Left ventricle myocardium superior (tissue), 1 donor: Measurements from ENCODE around the gene RRP1B. TPM values are rescaled to one million over a fixed set of nuclear protein-coding genes. Genes with fewer than 3 reads are reported as not detected.
"Not testable (repeated sequence)": the region's sequence is repeated elsewhere in the genome, so short reads cannot be mapped to it uniquely, and the experiment has no call there.

ENCODE experiments used
- ATAC-seq: fragments of 200-7000 bp; cut with Tn5 transposase; one replicate; pipeline ENCODE4 v1.9.1; 2020; ENCODE audit warnings: mild to moderate bottlenecking, moderate library complexity
- DNase-seq: peaks from one replicate; pipeline ENCODE4 v3.0.0-alpha.2; 2020
- intact Hi-C: fragments of 100-400 bp; cut with micrococcal nuclease; formaldehyde crosslinking; loops from one replicate; pipeline ENCODE4 v1.11.0; 2022
- total RNA-seq: library from RNA; stranded (reverse); fragmentation: NEBNext Ultra II Directional; extraction: Animal tissue kit (Norgen Biotek cat#: 25700); gene quantifications from one replicate; pipeline ENCODE4 v1.2.1, GENCODE V29; 2021
- donor health status: DM: no; HTN: yes; CAD: no; lungs with severe emphysema.

The RRP1B gene
- total RNA-seq, 1 donor from 2014 or later, result 9.9 TPM

- DNase-seq (no peak), ATAC-seq (no peak)
- intact Hi-C loops, result no loop called here
Observed at GRCh38 chr21:43693981-43694380, 34.6 kb downstream of the RRP1B start.

DNA sequence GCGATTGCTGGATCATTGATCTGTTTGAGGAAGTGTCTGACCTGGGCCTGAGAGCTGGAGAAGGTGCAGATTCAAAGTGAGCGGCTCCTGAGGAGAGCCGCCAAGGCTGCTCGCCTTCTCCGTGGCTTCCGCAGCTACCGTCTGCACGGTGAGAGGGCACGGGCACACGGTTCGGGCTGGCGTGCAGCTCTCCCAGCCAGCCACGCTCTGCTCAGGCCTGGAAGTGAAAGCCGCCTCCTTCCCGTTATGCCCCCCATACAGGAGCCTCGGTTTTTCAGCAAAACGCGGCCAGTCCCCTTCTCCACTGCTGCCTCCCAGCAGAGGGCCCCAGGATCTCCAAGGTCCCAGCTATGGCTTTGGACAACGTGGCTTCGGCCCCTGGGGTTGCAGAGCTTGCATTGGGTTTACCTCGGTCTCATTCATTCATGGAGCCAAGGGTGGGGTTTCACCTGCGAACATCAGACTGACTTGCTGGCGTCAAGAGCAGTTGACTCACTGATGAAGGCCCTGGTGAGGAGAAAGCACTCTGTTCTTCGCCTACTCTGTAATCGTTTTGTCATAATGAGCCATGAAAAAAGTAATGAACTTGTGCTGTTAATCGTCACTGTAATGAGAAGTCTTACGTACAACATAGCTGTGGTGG, 35.2 kb downstream of the RRP1B start:
- no peak for DNase-seq
- intact Hi-C loops, result no loop called here
- no peak for ATAC-seq

- no peak for ATAC-seq
- intact Hi-C loops, result no loop called here
Observed at GRCh38 chr21:43696214-43696613, 36.9 kb downstream of the RRP1B start.

DNA sequence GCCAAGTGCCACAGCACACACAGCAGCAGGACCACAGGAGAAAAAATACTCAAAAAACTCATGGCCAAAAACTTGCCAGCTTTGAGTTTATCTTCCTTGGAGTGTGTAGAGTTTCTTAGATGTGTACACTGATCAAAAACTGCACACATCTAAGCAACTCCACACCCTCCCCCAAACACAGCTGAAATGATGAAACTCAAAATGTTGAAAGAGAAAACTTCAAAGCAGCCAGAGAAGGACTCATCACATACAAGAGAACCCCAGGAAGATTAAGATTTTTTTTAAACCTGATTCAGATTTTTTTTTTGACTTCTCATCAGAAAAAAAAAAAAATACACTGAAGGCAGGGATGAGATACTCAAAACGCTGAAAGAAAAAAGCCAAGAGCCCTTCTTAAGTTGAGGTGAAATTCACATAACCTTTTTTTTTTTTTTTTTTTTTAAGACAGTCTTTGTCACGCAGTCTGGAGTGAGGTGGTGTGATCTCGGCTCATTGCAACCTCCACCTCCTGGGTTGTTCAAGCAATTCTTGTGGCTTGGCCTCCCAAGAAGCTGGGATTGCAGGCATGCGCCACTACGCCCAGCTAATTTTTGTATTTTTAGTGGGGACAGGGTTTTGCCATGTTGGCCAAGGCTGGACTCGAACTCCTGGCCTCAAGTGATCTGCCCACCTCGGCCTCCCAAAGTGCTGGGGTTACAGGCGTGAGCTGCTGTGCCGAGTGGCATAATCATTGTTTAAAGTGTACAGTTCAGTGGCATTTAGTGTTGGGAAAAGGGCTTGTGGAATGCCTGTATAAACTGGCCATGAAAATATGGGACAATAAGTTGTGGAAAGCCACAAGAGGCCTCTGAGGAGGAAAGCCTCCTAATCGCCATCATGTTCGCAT, 38.6 kb downstream of the RRP1B start:
- DNase-seq, result no peak
- ATAC-seq, result no peak
- intact Hi-C loops, result no loop called here

More at GRCh38 chr21:43696214-43696613, 36.9 kb downstream of the RRP1B start:
- no peak for DNase-seq

GRCh38 chr21:43699492-43699777, 40.1 kb downstream of the RRP1B start:
- ATAC-seq, DNase-seq, intact Hi-C loops: not testable (repeated sequence)

DNA sequence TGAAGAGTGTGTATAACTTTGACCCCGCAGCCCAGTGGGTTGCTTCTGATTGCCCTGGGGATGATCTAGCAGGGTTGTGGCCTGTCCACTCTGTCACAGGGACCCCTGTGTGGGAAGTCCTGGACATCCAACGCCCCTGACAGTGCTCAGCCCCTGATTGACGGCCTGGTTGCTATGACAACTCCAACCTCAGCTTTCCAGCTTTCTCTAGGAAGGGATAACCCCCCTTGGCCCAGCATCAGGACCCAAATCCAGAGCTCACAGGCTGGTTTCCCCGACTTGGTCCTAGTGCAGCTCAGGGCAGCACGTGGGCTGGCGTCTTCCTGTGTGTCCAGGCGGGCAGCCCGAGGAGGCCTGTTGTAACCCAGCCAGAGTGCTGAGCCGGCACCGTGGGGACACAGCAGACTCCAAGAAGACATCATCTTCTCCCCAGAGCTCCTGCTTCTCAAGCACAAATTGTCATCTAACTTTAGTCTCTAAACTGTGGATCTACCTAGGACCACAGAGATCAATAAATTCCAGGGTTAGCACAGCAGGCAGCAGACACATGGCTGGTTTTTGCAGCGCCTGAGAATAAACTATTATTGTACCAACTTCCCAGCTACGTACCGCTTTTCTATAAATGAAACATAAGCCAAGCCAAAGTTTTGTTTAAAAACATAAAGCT, 40.7 kb downstream of the RRP1B start:
- ATAC-seq, result no peak
- intact Hi-C loops, result no loop called here

DNA sequence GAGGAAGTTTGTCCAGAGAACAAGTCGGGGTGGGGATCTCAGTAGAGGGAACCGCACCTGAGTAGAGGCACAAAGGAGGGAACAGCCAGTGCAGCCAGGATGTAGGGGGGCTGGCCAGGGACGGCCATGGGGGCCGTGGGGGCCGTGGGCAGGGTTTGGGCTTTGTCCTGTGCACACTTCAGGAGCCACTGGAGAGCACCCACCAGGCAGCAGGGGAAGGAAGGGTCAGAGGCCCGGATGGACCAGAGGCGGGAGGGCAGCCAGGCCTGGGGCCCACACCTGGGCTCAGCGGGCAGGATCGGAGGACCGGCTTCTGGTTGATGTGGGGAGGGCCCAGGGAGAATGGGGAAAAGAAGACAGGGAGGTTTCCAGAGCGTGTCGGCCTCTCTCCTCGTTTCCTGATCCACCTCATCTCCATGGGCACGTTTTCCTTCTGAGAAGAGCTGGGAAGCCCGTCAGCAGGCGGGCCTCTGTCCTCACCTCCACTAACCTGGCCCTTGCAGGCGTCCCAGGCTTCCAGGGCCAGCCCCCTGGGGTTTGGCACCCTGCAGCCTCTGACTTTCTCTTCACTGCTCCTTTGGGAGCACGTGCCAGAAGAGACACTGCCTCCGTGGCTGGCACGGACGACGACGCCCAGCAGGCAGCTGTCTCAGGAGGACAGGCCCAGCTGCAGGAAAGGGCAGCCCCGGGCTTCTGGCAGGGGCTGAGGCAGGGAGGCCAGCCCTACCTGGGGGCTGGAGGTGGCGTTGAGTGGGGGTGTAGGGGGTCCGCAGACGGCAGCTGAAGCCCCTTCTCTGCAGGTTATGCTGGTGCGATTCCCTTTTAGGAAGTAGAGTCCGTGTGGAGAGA, 42.8 kb downstream of the RRP1B start:
- no peak for DNase-seq
- intact Hi-C loops, result no loop called here
- ATAC-seq, result peak; percentile 36

More for the DNA sequence above, 40.7 kb downstream of the RRP1B start:
- DNase-seq, result no peak

DNA sequence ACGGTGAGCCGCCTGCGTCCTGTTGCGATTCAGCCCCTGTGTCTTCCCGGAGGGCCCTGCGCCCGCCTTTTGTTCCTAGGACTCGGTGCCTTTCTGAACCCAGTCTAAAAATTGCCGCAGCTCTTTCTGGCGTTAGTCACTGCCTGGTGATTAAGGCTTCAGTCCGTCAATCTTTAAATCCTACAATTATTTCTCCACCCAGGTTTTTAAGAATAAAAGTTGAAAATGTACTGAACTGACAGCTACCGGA, 43.4 kb downstream of the RRP1B start:
- intact Hi-C loops, result no loop called here
- peak; percentile 66 for ATAC-seq
- peak; percentile 49 for DNase-seq

DNA sequence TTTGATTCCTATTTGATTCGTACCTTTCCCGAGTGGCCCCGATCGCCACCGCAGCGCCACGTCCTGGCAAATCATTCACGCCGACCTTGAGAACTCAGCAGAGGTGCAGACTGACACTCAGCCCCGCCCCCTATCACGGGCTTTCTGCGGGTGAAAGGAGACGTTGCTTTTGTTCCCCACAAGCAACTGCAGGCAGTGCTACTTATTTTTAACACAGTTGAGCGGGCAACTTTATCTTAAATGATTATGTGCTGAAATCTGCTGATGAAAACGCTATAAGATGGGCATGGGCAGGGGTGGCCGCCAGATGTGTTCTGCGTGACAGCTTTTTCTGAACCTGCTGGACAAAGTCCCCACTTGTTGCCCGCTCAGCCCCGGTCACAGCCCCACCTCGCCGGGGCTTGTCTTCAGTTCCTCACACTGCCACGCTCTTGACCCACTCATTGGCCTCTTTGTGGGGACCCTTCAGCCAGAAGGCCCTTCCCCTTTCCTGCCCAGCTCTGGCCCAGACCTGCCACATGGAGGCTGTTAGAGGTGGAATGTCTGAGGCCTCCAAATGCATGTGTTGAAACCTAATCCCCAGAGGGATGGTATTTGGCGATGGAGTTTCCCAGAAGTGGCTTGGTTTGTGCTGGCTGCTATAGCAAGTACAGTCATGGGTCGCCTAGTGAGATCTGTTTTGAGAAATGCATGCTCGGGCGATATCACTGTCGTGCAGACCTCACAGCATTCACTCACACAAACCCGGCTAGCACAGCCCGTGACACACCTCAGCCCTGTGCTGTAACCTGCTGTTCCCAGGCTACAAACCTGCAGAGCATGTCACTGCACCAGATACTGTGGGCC, 43.9 kb downstream of the RRP1B start:
- ATAC-seq (peak; percentile 84), DNase-seq (peak; percentile 83)
- intact Hi-C loops, result no loop called here

DNA sequence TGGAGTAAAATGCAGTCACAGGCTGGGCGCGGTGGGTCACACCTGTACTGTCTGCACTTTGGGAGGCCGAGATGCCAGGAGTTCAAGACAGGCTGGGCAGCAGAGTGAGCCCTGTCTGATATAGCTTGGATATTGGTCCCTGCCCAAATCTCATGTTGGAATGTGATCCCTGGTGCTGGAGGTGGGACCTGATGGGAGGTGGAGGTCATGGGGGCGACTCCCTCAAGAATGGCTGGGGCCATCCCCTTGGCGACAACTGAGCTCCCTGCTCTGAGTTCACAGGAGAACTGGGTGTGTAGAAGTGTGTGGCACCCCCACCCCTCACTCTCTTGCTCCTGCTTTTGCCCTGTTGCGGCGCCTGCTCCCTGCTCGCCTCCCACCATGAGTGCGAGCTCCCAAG, 48.1 kb downstream of the RRP1B start:
- DNase-seq (no peak), ATAC-seq (no peak)
- intact Hi-C loops, result no loop called here

DNA sequence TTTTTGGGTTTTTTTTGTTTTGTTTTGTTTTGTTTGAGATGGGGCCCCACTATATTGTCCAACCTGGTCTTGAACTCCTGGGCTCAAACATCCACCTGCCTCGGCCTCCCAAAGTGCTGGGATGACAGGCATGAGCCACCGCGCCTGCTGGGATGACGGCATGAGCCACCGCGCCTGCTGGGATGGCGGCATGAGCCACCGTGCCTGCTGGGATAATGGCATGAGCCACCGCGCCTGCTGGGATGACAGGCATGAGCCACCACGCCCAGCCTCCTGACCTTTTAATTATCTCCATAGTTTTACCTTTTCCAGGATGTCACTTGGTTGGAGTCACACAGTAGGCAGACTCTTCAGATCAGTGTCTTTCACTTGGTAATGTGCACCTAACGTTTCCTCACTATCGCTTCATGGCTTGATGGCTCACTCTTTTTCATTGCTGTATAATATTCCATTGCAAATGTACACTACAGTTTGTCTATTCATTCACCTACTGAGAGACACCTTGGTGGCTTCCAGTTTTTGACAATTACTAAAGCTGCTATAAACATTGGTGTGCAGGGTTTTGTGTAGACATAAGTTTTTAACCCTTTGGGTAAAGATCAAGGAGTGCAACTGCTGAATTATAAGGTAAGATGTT, 49.5 kb downstream of the RRP1B start:
- ATAC-seq (no peak), DNase-seq (no peak)
- intact Hi-C loops, result no loop called here

DNA sequence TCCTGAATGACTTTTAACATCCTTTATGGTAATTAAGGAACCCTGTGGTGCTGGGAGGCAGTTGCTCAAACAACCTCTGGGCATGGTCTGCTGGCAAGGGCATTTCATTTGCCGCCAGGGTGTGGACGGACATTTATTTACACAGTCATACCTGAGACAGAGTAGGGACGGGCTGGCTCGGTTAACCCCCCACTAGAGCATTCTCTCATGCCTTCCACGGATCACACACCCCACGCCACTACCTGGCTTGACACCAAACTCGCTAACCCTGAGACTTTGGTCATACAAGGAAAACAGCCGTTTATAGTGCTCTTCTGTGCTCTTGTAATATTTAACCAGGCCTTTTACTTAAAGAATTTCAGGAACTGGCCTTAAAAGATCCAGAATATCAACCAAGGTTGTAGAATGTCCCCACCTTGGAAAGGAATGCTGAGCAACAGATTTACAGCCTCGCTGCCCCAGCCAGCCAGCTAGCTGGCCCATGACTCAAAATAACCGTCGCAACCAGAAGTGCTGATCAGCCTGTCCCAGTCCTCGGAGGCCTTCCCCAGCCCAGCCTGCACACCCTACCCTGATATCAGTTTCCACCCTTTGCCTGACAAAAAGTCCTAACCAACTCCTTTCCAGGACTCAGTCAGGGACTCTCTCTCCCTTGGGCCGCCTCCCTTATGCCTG, 53.0 kb downstream of the RRP1B start:
- DNase-seq (no peak), ATAC-seq (peak; percentile 45)
- intact Hi-C loops, result no loop called here

DNA sequence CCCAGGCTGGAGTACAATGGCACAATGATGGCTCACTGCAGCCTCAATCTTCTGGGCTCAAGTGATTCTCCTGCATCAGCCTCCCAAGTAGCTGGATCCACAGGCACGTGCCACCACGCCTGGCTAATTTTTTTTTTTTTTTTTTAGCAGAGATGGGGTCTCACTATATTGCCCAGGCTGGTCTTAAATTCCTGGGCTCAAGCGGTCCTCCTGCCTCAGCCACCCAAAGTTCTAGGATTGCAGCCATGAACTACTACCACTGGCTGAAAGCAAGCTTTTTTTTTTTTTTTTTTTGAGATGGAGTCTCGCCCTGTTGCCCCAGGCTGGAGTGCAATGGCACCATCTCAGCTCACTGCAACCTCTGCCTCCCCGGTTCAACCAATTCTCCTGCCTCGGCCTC, 53.8 kb downstream of the RRP1B start:
- ATAC-seq, intact Hi-C loops, DNase-seq: not testable (repeated sequence)

- ATAC-seq, result no peak
- intact Hi-C loops, result no loop called here
- no peak for DNase-seq
Observed at GRCh38 chr21:43716376-43717165, 57.2 kb downstream of the RRP1B start.

- intact Hi-C loops, result no loop called here
- DNase-seq, result no peak
- no peak for ATAC-seq
Observed at GRCh38 chr21:43717166-43717853, 58.0 kb downstream of the RRP1B start.
